Activated CD4-positive, alpha-beta T cell treated with anti-CD3 and anti-CD28 coated beads, Interleukin-2, amount 10 ng/mL, durations not matched to agents 7 days and 5 days (primary cell): Measurements from ENCODE around the gene ACOXL. TPM values are rescaled to one million over a fixed set of nuclear protein-coding genes. Genes with fewer than 3 reads are reported as not detected.

ENCODE experiments used
- CTCF ChIA-PET: fragments of 350-600 bp; sonication (Branson Sonifier 250); formaldehyde crosslinking; loops from one replicate; lab custom pipeline; 2021; ENCODE audit warnings: antibody characterized with exemption; lab: Charles Lee
- POLR2A ChIA-PET: fragments of 350-600 bp; sonication (Branson Sonifier 250); formaldehyde crosslinking; loops from one replicate; lab custom pipeline; 2021; ENCODE audit warnings: antibody characterized with exemption; lab: Charles Lee
- DNase-seq: peaks from one replicate; pipeline ENCODE4 v3.0.0-alpha.2; 2020
- H3K27ac Mint-ChIP-seq: one replicate; pipeline ENCODE4 v1.8.0; 2021; ENCODE audit warnings: mild to moderate bottlenecking, moderate library complexity, mixed read lengths
- H3K27me3 Mint-ChIP-seq: one replicate; pipeline ENCODE4 v1.8.0; 2021; ENCODE audit warnings: mixed read lengths
- H3K36me3 Mint-ChIP-seq: one replicate; pipeline ENCODE4 v1.8.0; 2021; ENCODE audit warnings: low read depth, mixed read lengths
- H3K4me1 Mint-ChIP-seq: one replicate; pipeline ENCODE4 v1.8.0; 2021; ENCODE audit warnings: mixed read lengths
- H3K4me3 Mint-ChIP-seq: one replicate; pipeline ENCODE4 v1.8.0; 2021; ENCODE audit warnings: mild to moderate bottlenecking, moderate library complexity, mixed read lengths
- H3K9me3 Mint-ChIP-seq: one replicate; pipeline ENCODE4 v1.8.0; 2021; ENCODE audit warnings: mixed read lengths
- total RNA-seq, 2 experiments: library from RNA; stranded (reverse); gene quantifications; one replicate each; pipeline ENCODE4 v1.2.3, GENCODE V29; 2021

Gene ACOXL
- total RNA-seq, 2 experiments from 2014 or later, result 0.15 TPM; not detected in 1

- Mint-ChIP-seq H3K4me3 (no peak overlapping the region), H3K36me3 (no peaks in the 10 kb centered on the region), H3K27ac (no peak overlapping the region), H3K4me1 (peaks cover 13% of the 10 kb centered on the region), H3K27me3 (peaks cover 10% of the 10 kb centered on the region), H3K9me3 (peaks cover 11% of the 10 kb centered on the region)
- ChIA-PET CTCF (interaction anchor here (1.5 kb wide), 1 partner anchor 71 kb away, joined by 4 read pairs; the partner anchor contains the start of gene BCL2L11), POLR2A (no interaction called here)
- no peak for DNase-seq
Observed at GRCh38 chr2:111049792-111050640, 317.6 kb downstream of the ACOXL start.

- CTCF ChIA-PET, result interaction anchor here (1.5 kb wide), 1 partner anchor 70 kb away, joined by 4 read pairs; the partner anchor contains the start of gene BCL2L11
Observed at GRCh38 chr2:111050701-111051376, 318.5 kb downstream of the ACOXL start.

GRCh38 chr2:111052621-111053020 is 320.2 kb downstream of the ACOXL start:
- no peak for DNase-seq
- ChIA-PET POLR2A (no interaction called here), CTCF (interaction anchor here (0.9 kb wide), 1 partner anchor 65 kb away, joined by 3 read pairs; no protein-coding TSS in a partner anchor)
- Mint-ChIP-seq H3K4me1 (peaks cover 13% of the 10 kb centered on the region), H3K36me3 (no peaks in the 10 kb centered on the region), H3K9me3 (no peaks in the 10 kb centered on the region), H3K4me3 (no peak overlapping the region), H3K27ac (no peak overlapping the region), H3K27me3 (peaks cover 3% of the 10 kb centered on the region)

More at GRCh38 chr2:111050701-111051376, 318.5 kb downstream of the ACOXL start:
- no peak overlapping the region for H3K4me3 Mint-ChIP-seq
- H3K27me3 Mint-ChIP-seq, result peaks cover 10% of the 10 kb centered on the region
- H3K9me3 Mint-ChIP-seq, result peaks cover 10% of the 10 kb centered on the region
- H3K4me1 Mint-ChIP-seq, result peaks cover 13% of the 10 kb centered on the region
- no peaks in the 10 kb centered on the region for H3K36me3 Mint-ChIP-seq
- H3K27ac Mint-ChIP-seq, result no peak overlapping the region
- POLR2A ChIA-PET, result no interaction called here
- no peak for DNase-seq

- Mint-ChIP-seq H3K9me3 (no peaks in the 10 kb centered on the region), H3K27ac (no peak overlapping the region), H3K36me3 (no peaks in the 10 kb centered on the region), H3K4me3 (no peak overlapping the region), H3K4me1 (peaks cover 13% of the 10 kb centered on the region), H3K27me3 (peaks cover 7% of the 10 kb centered on the region)
- CTCF ChIA-PET, result interaction anchor here (1.2 kb wide), 1 partner anchor 14 kb away, joined by 3 read pairs; no protein-coding TSS in a partner anchor
- DNase-seq, result no peak
- POLR2A ChIA-PET, result no interaction called here
Observed at GRCh38 chr2:111053266-111053665, 320.9 kb downstream of the ACOXL start.

- no peak overlapping the region for H3K4me3 Mint-ChIP-seq
- H3K9me3 Mint-ChIP-seq, result no peaks in the 10 kb centered on the region
- H3K36me3 Mint-ChIP-seq, result no peaks in the 10 kb centered on the region
- no peak overlapping the region for H3K27ac Mint-ChIP-seq
- peaks cover 7% of the 10 kb centered on the region for H3K27me3 Mint-ChIP-seq
- no peak for DNase-seq
- POLR2A ChIA-PET, result no interaction called here
- CTCF ChIA-PET, result interaction anchor here (1.2 kb wide), 2 partner anchors 14 to 129 kb away, joined by 3 read pairs; no protein-coding TSS in a partner anchor
- peaks cover 13% of the 10 kb centered on the region for H3K4me1 Mint-ChIP-seq
Observed at GRCh38 chr2:111053825-111054515, 321.6 kb downstream of the ACOXL start.

- H3K36me3 Mint-ChIP-seq, result no peaks in the 10 kb centered on the region
- H3K4me3 Mint-ChIP-seq, result no peak overlapping the region
- H3K27ac Mint-ChIP-seq, result no peak overlapping the region
- ChIA-PET POLR2A (no interaction called here), CTCF (interaction anchor here (1.2 to 2.8 kb wide), 2 partner anchors 11 to 130 kb away, joined by 3 to 9 read pairs; no protein-coding TSS in a partner anchor)
- no peak for DNase-seq
- H3K27me3 Mint-ChIP-seq, result peaks cover 7% of the 10 kb centered on the region
- no peaks in the 10 kb centered on the region for H3K9me3 Mint-ChIP-seq
- H3K4me1 Mint-ChIP-seq, result peaks cover 10% of the 10 kb centered on the region
Observed at GRCh38 chr2:111054791-111055691, 322.7 kb downstream of the ACOXL start.

- Mint-ChIP-seq H3K36me3 (peaks cover 2% of the 10 kb centered on the region), H3K27me3 (peaks cover 9% of the 10 kb centered on the region), H3K9me3 (peaks cover 5% of the 10 kb centered on the region), H3K4me1 (peaks cover 5% of the 10 kb centered on the region), H3K27ac (no peak overlapping the region), H3K4me3 (no peak overlapping the region)
- ChIA-PET POLR2A (no interaction called here), CTCF (interaction anchor here (2.8 kb wide), 1 partner anchor 12 kb away, joined by 9 read pairs; no protein-coding TSS in a partner anchor)
- no peak for DNase-seq
Observed at GRCh38 chr2:111055735-111056134, 323.4 kb downstream of the ACOXL start.

- ChIA-PET CTCF (interaction anchor here (0.7 to 2.8 kb wide), 4 partner anchors 13 to 169 kb away, joined by 3 to 9 read pairs (median 4); no protein-coding TSS in a partner anchor), POLR2A (interaction anchor here (0.7 kb wide), 1 partner anchor 215 kb away, joined by 9 read pairs; no protein-coding TSS in a partner anchor)
- Mint-ChIP-seq H3K9me3 (peaks cover 6% of the 10 kb centered on the region), H3K4me1 (no peaks in the 10 kb centered on the region), H3K27ac (no peak overlapping the region), H3K4me3 (no peak overlapping the region), H3K27me3 (peaks cover 18% of the 10 kb centered on the region), H3K36me3 (peaks cover 3% of the 10 kb centered on the region)
- DNase-seq, result no peak
Observed at GRCh38 chr2:111057045-111057444, 324.7 kb downstream of the ACOXL start.

- H3K36me3 Mint-ChIP-seq, result peaks cover 3% of the 10 kb centered on the region
- H3K27ac Mint-ChIP-seq, result no peak overlapping the region
- no peak for DNase-seq
- H3K4me3 Mint-ChIP-seq, result no peak overlapping the region
- ChIA-PET POLR2A (no interaction called here), CTCF (interaction anchor here (0.8 to 2.8 kb wide), 2 partner anchors 10 to 14 kb away, joined by 3 to 9 read pairs; no protein-coding TSS in a partner anchor)
- peaks cover 6% of the 10 kb centered on the region for H3K9me3 Mint-ChIP-seq
- peaks cover 21% of the 10 kb centered on the region for H3K27me3 Mint-ChIP-seq
- no peaks in the 10 kb centered on the region for H3K4me1 Mint-ChIP-seq
Observed at GRCh38 chr2:111057721-111058120, 325.3 kb downstream of the ACOXL start.

GRCh38 chr2:111058264-111058663 is 325.9 kb downstream of the ACOXL start:
- ChIA-PET CTCF (interaction anchor here (0.8 kb wide), 1 partner anchor 9 kb away, joined by 3 read pairs; no protein-coding TSS in a partner anchor), POLR2A (no interaction called here)
- Mint-ChIP-seq H3K27me3 (peaks cover 21% of the 10 kb centered on the region), H3K27ac (no peak overlapping the region), H3K4me3 (no peak overlapping the region), H3K9me3 (peaks cover 6% of the 10 kb centered on the region), H3K4me1 (no peaks in the 10 kb centered on the region), H3K36me3 (peaks cover 3% of the 10 kb centered on the region)
- DNase-seq, result no peak

GRCh38 chr2:111061191-111061590 is 328.8 kb downstream of the ACOXL start:
- Mint-ChIP-seq H3K27me3 (peaks cover 30% of the 10 kb centered on the region), H3K4me1 (peaks cover 2% of the 10 kb centered on the region), H3K4me3 (no peak overlapping the region), H3K36me3 (peaks cover 3% of the 10 kb centered on the region), H3K9me3 (peaks cover 6% of the 10 kb centered on the region), H3K27ac (no peak overlapping the region)
- no peak for DNase-seq
- CTCF ChIA-PET, result interaction anchor here (1.5 kb wide), 1 partner anchor 37 kb away, joined by 3 read pairs; no protein-coding TSS in a partner anchor
- POLR2A ChIA-PET, result no interaction called here
